NK-92 (cell line): ENCODE results near the gene CDC25B.
"Not testable (repeated sequence)": the region's sequence is repeated elsewhere in the genome, so short reads cannot be mapped to it uniquely, and the experiment has no call there.

Source experiments
- DNase-seq: peaks from one replicate; lab custom pipeline; 2025; ENCODE audit not compliant: unreplicated experiment; lab: John Stamatoyannopoulos, UW

CDC25B gene

DNA sequence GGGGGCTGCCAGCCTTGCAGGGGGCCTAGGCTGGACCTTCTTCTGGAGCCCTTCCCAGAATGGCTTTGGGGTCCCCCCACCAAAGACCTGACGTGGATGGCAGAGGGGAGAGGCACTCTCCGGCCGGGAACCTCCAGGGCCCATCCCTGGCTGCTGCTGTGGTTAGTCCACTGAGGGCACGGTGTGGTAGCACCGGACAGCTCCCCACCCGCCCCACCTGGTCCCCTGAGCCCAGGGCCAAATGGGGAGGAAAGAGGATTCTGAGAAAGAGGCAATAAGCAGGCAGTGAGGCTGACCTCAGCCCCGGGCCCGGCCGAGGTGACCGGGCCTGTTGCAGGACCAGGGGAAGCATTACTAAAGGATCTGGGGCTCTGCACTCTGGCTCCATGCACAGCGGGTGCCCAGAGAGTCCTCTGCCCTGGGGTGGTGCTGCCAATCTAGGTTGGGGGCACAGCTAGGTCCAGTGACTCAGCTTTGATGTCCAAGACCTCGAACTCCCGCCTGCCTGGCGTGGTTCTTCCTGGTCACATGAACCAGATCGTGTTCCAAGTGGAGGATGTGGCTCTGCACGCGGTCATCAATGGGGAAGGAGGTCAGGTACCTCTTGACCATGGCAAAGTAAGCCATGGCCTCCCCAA is 11.8 kb upstream of the CDC25B start:
- no peak for DNase-seq

DNA sequence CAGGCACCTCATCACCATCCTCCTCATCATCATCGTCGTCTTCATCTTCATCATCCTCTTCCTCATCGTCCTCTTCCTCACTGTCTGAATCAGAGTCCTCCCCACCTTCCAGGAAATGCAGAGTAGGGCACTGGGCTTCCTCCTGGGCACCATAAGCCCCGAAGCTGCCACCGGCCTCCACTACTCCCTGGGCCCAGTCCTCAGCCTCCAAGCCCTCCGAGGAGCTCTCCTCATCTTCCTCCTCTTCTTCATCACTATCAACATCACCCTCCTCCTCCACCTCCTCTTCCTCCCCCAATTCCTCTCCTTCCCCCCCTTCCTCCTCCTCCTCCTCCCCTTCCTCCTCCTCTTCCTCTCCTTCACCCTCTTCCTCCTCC is 11.3 kb upstream of the CDC25B start:
- no peak for DNase-seq

DNA sequence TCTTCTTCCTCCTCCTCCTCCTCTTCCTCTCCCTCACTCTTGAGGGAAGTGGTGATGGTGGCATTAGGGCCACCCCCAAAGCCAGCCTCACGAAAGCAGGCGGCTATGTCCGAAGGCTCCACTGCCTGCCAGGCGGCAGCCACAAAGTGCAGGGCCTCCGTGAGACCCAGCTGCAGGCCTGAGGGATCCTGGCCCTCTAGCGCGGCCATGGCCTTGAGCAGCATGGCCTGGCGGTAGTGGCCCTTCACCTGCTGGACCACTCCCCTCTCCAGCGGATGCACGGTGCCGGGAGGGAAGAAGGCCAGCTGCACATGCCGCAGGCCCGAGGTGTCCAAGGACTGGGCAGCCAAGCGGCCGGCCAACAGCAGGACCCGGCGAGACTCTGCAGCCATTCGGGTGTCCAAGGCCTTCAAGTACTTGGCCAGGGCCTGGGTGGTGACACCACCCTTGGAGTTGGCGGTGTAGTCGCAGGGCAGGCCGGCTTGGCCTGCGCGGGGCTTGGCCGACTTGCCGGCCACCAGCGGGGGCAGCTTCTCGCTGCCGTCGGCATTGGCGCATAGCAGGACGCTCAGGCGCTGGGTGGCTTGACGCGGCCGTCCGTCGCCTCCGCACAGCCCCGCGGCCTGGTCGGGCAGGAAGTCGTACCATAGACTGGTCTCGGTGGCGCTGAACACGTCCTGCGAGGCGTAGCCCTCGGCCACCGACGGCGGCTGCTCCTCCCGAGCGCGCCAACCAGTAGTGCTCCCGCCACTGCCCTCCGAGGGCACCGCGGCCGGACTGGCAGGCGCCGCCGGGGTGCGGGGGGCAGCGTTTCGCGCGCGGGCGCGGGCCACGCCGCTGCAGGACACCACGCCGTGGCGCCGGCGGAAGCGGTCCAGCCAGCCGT is 10.6 kb upstream of the CDC25B start:
- DNase-seq: no peak

DNA sequence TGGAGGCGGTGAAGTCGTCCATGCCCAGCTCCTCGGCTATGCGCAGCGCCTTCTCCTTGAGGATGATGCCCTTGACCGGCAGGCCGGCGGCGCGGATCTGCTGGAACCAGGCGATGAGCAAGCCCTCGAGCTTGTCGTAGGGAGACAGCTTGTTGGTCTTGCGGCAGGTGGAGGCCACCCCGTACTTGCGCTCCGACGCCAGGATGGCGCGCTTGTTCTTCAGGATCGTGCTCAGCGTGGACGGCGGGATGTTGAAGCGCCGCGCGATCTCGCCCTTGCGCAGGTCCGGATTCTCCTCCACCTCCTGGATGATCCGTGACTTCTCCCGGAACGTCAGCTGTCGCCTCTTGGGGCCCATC is 10.0 kb upstream of the CDC25B start:
- no peak for DNase-seq

DNA sequence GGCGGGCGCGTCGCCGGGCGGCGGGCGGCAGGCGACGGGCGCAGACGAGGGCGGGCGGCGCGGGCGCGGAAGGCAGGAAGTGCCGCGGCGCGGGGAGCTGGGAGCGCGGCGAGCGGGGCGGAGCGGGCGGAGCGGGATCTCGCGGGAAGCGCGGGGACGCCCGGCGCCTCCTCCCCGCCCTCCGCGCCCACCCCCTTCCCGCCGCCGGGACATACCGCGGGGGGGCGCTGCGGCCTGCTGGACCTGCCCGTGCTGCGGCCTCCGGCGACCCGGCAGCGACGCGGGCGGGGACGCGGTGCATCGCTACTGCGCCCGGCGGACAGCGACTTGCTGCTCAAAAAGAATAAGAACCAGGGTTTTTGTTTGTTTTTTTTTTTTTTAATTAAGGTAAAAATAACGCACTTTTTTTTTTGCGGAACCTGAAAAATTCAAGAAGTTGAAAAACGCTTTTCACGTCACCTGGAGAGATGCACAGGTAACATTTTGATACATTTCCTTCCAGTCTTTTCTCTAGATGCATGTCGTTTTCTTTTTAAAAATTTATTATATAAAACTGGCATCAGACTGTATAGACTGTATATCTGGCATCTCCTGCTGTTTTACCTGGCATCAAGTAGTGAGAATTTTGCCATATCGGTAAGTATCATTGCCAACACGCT is 9.3 kb upstream of the CDC25B start, which contains the start of gene CENPB:
Gene CENPB, minus strand, starts transcription at position 76 of the 659 bp plus-strand sequence. CDS start 257 bp downstream, outside the sequence.
- DNase-seq: peak; percentile 12

DNA sequence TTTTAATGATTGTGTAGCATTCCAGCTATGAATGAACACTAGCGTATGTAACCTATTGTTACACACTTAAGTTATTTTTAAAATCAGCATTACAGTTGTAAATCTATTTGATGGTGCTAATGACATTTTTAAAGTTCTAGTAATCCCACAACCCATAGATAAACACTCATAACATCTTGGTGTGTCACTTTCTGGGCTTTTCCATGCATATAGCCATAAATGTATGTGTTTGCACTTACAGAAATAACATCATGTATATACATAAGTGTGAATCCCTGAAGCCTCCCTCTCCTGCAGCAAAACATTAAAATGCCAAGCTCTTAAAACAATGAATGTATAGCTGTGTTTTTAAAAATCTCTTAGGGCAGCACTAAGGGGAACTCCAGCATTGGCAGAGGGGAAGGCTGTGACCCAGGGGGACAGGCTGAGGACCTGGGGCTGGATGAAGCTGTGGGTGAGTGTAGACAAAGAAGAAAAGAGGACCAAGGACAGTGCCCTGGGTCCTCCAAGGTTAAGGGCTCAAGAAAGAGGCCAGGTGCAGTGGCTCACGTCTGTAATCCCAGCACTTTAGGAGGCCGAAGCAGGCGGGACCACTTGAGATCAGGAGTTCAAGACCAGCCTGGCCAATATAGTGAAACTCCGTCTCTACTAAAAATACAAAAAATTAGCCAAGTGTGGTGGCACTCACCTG is 8.6 kb upstream of the CDC25B start:
- no peak for DNase-seq

DNA sequence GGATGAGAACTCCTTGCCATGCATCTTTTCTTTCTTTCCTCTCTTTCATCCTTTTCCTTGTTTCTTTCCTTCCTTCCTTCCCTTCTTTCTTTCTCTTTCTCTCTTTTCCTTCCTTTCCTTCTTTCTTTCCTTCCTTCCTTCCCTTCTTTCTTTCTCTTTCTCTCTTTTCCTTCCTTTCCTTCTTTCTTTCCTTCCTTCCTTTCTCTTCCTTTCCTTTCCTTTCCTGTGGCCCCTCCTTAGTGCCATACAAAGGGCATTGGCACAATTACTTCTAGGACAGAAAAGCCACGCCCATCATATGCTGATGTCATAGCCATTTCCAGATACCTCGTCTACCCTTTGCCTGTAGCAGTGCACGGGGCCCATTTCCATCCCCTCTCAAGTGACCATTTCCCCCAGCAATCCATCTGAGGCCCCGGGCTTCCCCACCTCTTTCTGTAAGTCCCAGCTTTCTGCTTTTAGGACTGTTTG is 7.4 kb upstream of the CDC25B start:
- no peak for DNase-seq

DNA sequence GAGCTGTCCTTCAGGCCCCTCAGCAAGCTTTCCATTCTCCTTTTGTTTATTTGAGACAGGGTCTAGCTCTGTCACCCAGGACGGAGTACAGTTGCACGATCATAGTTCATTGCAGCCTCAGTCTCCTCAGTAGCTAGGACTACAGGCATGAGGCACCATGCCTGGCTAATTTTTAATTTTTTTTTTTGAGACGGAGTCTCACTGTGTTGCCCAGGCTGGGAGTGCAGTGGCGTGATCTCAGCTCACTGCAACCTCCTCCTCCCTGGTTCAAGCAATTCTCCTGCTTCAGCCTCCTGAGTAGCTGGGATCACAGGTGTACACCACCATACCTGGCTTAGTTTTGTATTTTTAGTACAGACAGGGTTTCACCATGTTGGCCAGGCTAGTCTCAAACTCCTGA is 6.9 kb upstream of the CDC25B start:
- not testable (repeated sequence) for DNase-seq

DNA sequence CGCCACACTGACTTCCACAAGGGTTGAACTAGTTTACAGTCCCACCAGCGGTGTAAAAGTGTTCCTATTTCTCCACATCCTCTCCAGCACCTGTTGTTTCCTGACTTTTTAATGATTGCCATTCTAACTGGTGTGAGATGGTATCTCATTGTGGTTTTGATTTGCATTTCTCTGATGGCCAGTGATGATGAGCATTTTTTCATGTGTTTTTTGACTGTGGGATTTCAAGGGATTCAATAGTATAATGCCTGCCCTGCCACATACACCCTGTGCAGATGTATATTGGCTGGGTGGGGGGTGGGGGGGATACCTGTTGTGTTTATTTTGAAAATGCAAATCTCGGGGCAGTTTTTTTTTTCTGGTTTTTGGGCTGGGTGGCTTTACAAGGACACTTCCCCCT is 1.9 kb upstream of the CDC25B start:
- DNase-seq: not testable (repeated sequence)

DNA sequence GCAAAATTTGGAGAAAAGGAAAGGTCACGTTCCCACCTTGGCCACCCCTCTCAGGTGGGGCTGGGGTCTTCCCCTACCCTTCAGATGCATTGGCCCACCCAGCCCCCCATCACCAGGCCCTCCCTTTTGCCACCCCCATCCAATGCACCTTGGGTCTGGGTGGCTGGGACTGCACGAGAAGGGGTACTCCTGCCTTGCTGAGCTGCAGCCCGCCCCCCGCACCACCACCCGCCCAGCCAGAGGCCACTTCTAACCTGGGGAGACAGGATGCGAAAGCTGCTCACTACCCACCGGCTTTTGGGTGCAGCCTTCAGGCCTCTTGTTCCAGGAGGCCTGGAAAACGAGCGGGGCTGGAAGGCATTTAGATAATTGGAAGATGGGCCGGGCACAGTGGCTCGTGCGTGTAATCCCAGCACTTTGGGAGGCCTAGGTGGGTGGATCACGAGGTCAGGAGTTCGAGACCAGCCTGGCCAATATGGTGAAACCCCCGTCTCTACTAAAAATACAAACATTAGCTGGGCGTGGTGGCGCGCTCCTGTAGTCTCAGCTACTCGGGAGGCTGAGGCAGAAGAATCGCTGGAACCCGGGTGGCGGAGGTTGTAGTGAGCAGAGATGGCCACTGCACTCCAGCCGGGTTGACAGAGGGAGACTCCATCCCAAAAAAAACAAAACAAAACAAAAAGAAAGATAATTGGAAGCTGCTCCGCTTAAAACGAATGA is 1.2 kb upstream of the CDC25B start:
- DNase-seq: no peak

DNA sequence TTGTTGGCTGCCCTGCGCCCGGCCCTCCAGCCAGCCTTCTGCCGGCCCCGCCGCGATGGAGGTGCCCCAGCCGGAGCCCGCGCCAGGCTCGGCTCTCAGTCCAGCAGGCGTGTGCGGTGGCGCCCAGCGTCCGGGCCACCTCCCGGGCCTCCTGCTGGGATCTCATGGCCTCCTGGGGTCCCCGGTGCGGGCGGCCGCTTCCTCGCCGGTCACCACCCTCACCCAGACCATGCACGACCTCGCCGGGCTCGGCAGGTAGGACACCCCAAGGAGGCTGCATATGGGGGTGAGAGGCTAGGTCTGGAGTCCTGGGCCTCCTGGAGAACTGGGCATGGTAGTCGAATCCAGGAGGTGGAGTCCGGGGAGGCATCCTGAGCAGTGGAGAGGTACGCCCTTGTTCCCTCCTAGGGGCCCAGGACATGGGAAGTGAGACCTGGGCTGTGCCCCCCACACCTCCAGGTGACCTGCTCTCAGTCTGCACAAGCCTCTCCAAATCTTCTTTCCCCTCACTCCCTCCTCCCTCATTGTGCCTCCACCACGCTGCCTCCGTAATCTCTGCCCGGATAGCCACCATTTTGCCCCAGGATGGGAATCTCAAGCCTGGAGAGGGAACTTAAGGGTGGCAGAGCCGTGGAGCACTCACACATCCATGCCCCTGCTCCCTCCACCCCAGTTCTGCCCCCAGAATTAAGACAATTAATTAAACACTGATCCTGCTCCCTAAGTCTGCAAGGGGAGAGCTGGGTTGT is 541 bp downstream of the CDC25B start:
- DNase-seq: no peak

DNA sequence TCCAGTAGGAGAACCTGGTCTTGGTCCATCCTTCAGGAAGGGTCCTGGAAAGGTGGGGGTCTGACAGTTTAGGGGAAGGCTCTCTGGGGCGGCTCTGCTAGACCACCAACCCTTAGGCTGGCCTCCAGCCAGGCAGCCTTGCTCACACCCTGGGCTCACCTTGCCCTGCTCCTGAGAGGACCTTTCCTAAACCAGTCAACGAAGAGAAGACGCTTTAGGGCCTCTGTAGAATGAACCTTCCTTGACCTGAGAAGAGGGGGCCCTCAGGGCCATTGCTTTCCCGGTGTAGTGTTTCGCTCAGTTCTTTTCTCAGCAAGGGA is 1.1 kb downstream of the CDC25B start:
- DNase-seq: no peak

DNA sequence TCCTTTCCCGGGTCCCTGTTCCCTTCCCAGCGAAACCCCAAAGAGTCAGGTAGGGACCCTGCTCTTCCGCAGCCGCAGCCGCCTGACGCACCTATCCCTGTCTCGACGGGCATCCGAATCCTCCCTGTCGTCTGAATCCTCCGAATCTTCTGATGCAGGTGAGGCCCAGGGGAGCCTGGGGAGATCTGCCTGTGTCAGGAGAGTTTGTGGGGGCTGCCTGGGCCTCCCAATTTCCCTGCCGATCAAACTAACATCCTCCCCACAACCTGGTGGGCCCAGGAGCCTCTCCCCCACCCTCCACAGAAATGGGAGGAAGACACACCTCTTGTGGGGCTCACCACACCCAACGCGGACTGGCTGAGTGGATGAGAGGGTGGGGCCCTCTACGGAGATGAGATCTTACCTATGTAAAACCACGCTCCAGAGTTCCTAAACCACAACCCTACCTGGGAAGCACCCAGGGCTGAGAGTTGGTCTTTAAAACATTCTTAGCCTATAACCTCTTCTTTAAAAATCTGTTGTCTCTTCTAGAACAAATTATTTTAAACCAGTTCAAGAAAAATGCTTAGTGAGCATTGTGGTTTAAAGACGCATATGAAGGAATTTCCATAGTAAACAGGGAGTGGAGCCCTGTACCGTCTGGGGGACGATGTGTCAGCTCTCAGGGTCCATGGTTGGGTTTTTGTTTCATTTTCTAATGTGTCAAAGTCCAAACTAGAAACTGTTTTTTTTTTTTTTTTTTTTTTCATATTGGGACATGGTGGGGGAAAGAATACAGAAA is 1.7 kb downstream of the CDC25B start:
- no peak for DNase-seq

DNA sequence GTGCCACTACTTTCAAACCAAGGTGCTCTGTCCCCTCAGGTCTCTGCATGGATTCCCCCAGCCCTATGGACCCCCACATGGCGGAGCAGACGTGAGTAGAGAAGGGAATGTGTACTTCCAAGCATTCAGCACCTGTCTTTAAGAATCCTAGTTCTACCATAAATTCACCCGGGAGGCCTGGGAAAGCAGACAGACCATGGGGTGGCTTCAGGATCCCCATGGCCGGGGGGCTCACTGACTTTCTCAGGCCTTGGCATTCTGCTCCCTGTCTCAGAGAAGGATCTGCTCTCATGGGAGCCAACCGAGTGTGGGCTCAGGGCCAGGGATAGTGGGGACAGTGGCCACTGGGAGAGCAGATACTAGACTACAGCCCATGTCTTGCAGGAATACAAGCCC is 2.3 kb downstream of the CDC25B start:
- DNase-seq: no peak

DNA sequence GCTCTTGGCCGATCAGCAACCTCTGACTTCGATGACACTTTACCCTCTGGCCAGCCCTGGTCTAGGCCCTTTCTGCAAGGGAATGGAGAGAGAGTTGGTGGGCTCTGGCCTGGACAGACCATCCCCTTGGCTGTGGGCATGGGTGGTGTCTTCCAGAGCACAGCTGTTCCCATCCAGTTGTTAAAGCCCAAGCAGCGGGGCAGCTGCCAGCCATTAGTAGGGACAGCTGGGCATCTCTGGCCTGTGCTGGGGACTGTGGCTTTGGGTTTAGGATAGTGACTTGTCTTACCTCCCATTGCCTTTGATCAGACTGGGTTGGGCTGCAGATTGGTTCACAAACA is 2.8 kb downstream of the CDC25B start:
- no peak for DNase-seq

DNA sequence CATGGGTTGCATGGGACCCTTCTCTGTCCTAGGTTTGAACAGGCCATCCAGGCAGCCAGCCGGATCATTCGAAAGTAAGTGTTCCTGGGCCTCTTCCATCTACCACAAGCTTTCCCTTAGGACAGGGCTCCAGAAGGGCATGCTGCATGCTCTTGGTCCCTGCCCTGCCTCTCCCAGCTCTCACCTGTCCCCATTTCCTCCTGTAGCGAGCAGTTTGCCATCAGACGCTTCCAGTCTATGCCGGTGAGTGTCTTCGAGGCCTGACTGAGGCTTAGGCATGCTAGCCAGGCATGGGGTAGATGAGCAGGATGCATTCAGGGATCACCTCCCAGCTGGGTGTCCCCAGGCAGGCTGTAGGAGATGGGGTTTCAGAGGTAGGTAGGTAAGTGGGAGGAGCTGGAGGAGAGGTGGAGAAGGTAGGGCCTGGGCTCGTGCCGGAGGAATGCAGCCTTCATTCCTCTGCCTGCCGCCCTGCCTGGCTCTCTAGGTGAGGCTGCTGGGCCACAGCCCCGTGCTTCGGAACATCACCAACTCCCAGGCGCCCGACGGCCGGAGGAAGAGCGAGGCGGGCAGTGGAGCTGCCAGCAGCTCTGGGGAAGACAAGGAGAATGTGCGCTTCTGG is 4.3 kb downstream of the CDC25B start:
- no peak for DNase-seq

DNA sequence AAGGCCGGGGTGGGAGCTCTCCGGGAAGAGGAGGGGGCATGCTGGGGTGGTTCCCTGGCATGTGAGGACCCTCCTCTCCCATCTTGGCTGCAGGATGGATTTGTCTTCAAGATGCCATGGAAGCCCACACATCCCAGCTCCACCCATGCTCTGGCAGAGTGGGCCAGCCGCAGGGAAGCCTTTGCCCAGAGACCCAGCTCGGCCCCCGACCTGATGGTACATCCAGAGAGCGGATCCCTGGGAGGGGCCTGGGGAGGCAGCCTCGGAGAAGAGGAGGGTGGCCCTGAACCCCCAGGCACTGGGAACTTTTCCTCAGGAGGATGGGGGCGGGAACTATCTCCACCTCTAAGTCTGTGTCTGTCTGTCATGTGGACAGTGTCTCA is 4.8 kb downstream of the CDC25B start:
- no peak for DNase-seq

DNA sequence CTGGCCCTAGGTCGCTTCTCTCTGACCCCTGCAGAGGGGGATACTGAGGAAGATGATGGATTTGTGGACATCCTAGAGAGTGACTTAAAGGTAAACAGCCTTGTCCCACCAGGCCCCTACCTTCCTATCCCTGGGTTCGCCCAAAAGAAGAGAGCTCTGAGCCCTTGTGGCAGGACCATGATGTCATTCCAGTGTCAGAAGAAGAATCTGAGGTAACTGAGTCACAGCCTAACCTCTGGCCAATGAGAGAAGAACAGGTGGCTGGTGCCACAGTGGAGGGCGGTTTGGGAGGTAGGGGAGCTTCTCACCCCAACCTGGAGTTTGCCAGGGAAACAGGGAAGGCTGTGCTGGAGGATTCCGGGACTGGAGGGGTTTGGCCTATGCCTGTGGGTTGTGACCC is 5.2 kb downstream of the CDC25B start:
- no peak for DNase-seq

DNA sequence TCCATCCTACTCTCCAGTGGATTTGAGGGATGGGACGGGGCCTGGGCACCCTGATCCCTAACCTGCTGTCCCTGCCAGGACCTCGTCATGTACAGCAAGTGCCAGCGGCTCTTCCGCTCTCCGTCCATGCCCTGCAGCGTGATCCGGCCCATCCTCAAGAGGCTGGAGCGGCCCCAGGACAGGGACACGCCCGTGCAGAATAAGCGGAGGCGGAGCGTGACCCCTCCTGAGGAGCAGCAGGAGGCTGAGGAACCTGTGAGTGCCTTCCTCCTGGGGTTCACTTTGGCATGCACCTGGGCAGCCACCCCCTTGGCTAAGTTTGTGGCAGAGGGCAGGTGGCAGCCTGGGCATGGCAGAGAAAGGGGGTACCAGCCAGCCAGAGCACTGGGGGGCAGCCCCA is 5.7 kb downstream of the CDC25B start:
- DNase-seq: no peak
